ENCODE measurements around the gene AGBL2.
A peak's percentile ranks its signal among the peaks of the same experiment; 100 is the strongest.
"Not testable (repeated sequence)": the region's sequence is repeated elsewhere in the genome, so short reads cannot be mapped to it uniquely, and the experiment has no call there.

Gene AGBL2

GRCh38 chr11:47715082-47715669 lies at the start of gene AGBL2:
TSS of gene AGBL2 (minus strand) at chr11:47715369. CDS start at chr11:47714650, 719 bp downstream.
- DNase-seq = peak; percentile 72 to 76

- DNase-seq = not testable (repeated sequence)
Measured at GRCh38 chr11:47759291-47759690, 44.1 kb upstream of the AGBL2 start.

DNA sequence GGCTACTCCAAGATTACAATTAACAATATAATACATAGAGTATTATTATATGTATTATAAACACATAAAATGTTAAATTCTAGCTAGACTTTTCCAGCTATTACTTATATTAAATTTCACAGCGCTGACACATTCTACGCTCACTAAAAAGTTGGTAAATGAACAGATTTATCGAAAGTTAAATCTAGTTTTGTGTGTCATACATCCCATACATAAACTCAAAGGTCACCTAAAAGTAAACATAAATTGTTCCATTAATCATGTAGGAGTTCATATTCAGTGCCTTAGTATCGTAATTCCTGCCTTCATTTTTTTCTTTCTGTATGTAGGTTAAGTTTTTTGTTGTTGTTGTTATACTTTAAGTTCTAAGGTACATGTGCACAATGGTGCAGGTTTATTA lies 41.0 kb upstream of the AGBL2 start:
- no peak for DNase-seq

GRCh38 chr11:47750725-47751124 lies 35.6 kb upstream of the AGBL2 start:
- DNase-seq = no peak

DNA sequence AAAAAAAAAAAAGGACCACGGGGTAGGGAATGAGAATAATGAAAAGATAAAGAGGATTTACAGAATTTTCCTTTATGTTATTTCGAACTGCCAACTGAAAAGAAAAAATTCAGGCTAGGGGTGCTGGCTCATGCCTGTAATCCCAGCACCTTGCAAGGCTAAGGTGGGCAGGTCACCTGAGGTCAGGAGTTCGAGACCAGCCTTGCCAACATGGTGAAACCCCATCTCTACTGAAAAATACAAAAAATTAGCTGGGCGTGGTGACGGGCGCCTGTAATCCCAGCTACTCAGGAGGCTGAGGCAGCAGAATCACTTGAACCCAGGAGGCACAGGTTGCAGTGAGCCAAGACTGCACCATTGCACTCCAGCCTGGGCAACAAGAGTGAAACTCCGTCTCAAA lies 27.3 kb upstream of the AGBL2 start:
- not testable (repeated sequence) for DNase-seq

GRCh38 chr11:47737817-47738216 lies 22.6 kb upstream of the AGBL2 start:
- not testable (repeated sequence) for DNase-seq

DNA sequence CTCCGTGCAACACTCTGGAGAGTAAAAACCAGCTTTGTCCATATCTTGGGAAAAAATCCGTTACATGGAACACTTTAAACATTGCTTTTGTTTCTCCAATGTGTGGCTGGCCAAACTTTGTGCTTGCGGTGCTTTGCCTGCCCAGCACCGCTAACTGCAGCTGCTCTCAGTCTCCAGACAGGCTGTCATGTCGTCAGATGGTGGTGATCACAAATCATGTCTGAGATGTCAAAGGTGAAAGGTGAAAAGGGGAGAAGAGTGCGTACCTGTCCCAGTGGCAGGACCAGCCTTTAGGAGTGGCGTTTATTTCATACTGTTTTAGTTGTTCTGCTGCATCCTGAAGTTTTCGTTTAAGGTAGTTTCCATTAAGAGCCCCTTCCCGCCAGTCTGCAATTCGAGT lies 17.1 kb upstream of the AGBL2 start:
- no peak for DNase-seq

- no peak for DNase-seq
Measured at GRCh38 chr11:47731475-47731874, 16.3 kb upstream of the AGBL2 start.

DNA sequence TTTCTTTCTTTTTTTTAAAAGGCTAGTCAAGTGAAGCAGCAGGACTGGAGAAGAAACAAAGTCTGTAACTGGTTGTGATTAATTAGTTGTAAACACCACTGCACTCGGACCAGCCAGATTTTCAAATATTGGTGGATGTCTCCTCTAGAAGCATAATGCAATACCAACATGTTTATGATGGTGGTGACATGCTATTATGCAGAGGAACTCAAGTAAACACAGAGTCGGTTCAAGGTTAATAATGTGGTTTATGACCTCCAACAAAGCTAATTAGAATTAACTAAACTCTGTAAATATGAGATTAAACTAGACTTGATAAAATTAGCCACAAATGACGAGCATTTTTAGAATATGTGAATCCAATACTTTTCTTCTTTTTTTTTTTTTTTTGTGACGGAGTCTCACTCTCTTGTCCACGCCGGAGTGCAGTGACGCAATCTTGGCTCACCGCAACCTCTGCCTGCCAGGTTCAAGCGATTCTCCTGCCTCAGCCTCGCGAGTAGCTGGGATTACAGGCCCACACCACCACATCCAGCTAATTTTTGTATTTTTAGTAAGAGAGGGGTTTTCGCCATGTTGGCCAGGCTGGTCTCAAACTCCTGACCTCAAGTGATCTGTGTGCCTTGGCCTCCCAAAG lies 11.8 kb upstream of the AGBL2 start:
- no peak for DNase-seq

DNA sequence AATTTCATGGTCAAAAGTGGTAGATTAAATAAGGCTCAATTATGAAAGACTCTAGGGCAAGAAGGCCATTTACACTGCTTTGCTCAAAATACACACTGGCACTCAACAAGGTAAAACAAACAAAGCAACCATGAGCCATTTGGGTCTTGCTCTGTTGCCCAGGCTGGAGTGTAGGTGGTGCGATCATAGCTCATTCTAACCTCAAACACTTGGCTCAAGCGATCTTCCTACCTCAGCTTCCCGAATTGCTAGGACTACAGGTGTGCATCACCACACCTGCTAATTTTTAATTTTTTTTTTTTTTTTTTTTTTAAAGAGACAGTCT lies 10.9 kb upstream of the AGBL2 start:
- DNase-seq = no peak

DNA sequence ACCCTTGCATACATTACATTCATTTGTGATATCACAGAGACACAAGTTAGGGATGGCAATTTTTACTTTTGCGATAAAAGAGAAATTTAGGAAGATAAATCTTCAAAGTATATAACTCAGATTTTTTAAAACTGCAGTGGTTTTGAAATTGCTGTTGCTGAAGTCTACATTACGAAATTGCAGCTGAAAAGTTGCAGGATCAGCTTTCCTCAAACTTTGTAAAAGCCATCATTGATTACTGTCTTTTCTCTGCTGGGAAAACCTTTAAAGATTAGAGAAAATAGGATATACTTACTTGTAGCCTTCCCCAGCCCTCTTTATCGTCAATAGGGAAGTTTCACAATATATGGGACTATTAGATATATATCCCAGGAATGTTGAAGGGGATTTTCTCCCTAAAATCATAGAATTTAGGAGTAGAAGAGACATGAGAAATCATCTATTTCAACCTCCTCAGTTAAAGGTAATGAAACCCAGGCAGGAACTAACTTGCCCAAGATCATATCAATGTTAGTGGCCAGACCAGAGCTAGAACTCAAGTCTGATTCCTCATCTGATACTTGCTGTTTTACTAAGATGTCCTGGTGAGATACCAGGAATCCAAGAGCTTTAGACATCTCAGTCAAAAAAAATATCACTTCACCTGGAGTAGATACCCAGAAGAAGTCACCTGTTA lies 10.4 kb upstream of the AGBL2 start:
- DNase-seq = no peak

- no peak for DNase-seq
Measured at GRCh38 chr11:47724041-47724729, 9.0 kb upstream of the AGBL2 start.

DNA sequence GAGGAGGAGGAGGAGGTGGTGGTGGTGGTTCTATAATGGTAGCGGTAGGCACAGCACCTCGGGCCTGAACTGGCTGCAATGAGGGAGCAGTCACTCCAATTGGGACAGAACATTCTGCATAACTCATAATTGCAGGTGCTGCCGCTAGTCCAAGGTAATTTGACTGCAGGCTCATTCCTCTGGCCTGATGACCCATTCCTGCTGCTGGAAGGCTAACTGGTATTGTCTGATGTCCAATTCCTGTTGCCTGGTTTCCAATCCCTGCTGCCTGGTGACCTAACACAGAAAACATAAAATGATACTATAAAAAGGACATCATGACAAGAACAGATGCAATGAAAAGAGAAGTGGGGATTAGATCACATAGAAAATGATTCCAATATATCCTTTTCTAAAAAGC lies 7.9 kb upstream of the AGBL2 start:
- no peak for DNase-seq

GRCh38 chr11:47720651-47721050 lies 5.5 kb upstream of the AGBL2 start:
- DNase-seq = no peak

DNA sequence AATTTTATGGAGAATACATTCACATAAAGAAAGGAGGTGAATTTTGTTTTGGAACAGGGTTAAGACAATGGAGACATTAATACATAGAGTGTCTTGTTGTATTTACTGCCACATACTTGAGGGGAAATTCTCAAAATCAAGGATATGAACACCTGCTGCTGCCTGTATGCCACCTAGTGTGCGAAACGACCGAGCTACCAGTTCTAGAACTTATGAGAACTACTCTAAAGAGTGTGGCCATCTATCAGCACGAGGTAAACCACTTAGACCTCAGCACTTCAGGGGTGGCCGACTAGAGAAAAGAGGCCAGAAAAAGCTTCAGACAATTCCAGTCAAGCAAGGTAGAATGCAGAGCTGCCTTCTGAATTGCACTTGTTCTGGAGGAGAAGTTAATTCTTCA lies 1.5 kb upstream of the AGBL2 start:
- no peak for DNase-seq

DNA sequence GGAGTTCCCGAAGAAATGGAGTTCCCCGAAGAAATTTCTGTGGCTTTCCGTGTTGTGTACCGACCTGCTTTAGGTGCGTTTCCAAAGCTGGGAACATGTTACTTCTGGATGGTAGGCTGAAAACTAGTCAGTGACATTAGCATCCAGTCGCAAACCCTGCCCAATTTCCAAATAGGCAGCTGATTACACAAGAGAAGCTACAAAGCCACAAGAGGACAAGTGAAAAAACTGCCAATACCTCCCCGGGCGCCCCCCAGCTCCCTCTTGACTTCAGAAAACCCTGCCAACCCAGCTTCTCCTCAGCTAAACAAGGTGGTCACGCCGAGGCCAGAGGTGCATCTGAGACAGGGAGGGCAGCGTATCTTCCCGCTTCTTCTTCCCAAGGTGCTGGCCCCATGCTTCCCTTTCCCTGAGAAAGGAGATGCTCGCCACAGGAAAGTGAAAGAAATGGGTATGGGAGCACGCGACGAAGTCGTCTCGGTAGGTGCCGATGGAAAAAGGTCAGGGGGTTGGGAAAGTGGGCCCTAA lies 551 bp downstream of the AGBL2 start:
- DNase-seq = peak in 1 of 2 experiments; percentile 4

GRCh38 chr11:47711816-47712215 lies 3.4 kb downstream of the AGBL2 start:
- DNase-seq = no peak

GRCh38 chr11:47711225-47711624 lies 3.9 kb downstream of the AGBL2 start:
- no peak for DNase-seq

DNA sequence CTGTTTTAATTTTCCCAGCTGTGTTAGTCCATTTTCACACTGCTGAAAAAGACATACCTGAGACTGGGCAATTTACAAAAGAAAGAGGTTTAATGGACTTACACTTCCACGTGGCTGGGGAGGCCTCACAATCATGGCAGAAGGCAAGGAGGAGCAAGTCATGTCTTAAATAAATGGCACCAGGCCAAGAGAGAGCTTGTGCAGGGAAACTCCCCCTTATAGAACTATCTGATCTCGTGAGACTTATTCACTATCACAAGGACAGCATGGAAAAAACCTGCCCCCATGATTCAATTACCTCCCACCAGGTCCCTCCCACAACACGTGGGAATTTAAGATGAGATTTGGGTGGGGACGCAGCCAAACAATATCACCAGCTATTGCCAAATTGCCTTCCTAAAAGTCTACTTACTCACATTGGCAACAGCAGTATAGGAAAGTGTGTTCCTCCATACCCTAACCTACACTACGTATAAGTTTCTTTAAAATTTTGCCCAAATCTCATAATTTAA lies 7.8 kb downstream of the AGBL2 start:
- not testable (repeated sequence) for DNase-seq

DNA sequence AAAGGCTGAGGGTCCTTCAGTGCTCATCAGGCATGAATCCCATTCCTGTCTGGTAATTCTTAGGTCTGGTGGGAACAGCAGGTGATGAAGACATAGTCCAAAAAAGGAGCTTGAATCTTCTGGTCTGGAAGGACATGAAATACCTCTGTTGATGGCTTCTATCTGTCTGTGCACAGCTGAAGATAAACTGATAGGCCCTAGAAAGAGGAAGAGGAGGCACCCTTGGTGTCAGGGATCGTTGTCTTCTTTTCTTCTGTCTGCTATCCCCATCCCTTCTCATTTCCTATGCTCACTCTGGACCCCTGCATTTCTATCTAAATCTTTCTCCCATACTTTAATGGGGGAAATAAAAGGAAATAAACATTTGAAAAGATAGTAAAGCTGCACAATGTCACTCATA lies 9.4 kb downstream of the AGBL2 start:
- no peak for DNase-seq

- DNase-seq = no peak
Measured at GRCh38 chr11:47691979-47692378, 23.2 kb downstream of the AGBL2 start.

DNA sequence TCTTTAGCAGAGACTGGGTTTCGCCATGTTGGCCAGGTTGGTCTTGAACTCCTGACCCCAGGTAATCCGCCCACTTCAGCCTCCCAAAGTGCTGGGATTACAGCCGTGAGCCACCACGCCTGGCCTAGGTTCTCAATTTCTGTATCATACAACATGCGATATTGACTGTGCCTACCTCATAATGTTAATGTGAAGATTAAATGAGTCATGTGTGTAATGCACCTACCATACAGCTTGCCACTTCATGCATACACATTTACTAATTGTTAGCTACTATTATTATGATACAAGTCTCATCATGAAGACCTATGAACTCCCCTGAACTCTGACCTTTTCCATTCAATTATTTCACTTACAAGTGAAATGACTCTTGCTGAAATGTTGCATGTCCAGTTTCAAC lies 25.7 kb downstream of the AGBL2 start:
- DNase-seq = no peak

GRCh38 chr11:47688991-47689390 lies 26.2 kb downstream of the AGBL2 start:
- no peak for DNase-seq

DNA sequence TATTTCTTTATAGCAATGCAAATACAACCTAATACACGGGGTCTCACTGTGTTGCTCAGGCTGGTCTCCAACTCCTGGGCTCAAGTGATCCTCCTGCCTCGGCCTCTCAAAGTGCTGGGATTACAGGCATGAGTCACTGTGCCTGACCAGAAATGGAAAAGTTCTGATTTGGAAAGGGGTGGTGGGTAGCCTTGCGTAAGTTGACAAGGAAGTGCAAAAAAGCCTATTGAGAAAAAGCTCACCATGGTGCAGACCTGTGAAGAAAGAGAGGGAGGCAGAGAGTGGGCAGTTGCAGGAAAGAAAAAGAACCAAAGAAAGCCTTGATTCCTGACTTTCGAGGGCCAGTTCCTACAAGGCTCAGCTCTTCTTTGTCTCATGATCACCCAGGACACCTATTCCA lies 27.1 kb downstream of the AGBL2 start:
- DNase-seq = no peak

Data from activated CD4-positive, alpha-beta T cell treated with anti-CD3 and anti-CD28 coated beads, Interleukin-2, amount 50 U/mL, for 4 hours (primary cell).